Measurements from ENCODE around the gene ARHGEF6.
A peak's percentile ranks its signal among the peaks of the same experiment; 100 is the strongest.

GRCh38 chrX:136767104-136767941 lies 13.4 kb downstream of the ARHGEF6 start:
- TF ChIP-seq CTCF (conservative IDR thresholded peaks at IDR 0.05 in 1 of 2, IDR thresholded peaks at IDR 0.05 in 1 of 2; ENCODE audit: extremely low read depth in 1 of 2, insufficient read depth in 1 of 2, low read depth in 1 of 2, low read length in 2 of 2), result peak in 1 of 2 donors; percentile 22
- no peak for TF ChIP-seq EZH2 (IDR thresholded peaks at IDR 0.05; ENCODE audit: borderline replicate concordance, low read length)

All from mammary epithelial cell (primary cell).